GM21447 (cell line): Measurements from ENCODE around the gene IRF8.
"Not testable (repeated sequence)": the region's sequence is repeated elsewhere in the genome, so short reads cannot be mapped to it uniquely, and the experiment has no call there.

ENCODE experiments used
- ATAC-seq: cut with Tn5 transposase; IDR thresholded peaks from one replicate; pipeline ENCODE4 v1.9.1; 2021; ENCODE audit not compliant: unreplicated experiment

IRF8 gene

DNA sequence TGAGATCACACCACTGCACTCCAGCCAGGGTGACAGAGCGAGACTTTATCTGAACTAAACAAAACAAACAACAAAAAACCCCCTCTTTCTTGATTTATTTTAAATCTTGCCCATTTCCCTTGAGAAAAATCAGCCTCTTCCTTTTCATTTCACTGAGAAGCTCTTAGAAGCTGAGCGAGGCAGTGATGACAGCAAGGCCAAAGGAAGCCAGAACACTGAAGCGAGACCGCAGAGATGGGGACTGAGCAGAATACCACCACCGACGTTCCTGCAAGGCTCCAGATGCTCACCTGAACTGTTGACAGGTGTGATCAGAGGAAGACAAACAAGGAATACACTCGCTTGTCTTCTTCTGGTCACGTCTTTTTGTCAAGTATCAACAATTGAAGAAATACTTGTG is 30.5 kb upstream of the IRF8 start:
- ATAC-seq: no peak

DNA sequence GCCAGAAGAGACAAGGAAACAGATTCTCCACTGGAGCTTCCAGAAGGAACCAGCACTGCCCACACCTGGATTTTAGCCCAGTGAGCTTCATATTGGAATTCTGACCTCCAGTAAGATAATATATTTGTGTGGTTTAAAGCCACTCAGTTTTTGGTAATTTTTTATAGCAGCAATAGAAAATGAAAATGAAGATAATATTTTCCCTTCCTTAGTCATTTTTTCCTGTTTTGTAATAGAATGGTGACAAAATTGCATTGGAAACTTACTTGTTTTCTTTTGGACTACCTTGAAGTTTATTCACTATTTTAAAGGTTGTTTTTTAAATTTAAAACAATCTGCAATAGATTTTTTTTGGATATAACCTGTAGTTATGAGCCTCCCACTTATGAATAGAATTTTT is 29.8 kb upstream of the IRF8 start:
- no peak for ATAC-seq

DNA sequence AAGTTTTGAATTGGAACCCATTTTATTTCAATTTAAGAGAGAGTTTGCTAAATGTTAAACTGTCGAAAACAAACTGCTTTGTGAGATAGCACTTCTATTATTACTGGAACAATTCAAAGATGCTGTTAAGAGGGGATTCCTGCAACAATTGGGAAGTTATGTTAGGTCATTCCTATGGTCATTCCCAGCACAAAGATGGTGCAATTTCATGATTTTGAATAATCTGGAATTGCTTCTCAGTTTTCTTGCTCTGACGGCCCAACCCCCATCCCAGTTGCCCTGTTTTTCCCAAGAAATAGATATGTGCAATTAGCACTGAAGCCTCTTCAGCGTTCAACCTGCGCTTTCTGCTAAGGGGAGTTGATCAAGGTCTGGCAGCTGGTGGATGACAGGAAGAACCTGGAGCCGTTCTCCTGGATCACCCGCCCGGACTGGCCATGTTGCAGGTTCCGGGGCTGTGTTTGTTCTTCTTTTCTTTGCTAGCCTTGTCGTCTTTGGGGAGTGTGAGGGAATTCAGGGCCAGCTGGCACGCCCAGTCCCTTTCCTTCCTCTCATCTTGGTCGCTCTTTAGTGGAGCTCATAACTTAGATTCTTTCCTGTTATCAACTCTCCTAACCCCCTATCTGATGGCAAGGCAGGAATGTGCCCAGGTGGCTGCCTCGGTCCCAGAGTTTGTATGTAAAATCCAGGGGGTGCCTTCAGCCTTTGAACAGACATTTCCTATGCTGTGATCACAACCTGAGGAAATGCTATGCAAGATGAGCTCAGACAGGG is 29.0 kb upstream of the IRF8 start:
- no peak for ATAC-seq

DNA sequence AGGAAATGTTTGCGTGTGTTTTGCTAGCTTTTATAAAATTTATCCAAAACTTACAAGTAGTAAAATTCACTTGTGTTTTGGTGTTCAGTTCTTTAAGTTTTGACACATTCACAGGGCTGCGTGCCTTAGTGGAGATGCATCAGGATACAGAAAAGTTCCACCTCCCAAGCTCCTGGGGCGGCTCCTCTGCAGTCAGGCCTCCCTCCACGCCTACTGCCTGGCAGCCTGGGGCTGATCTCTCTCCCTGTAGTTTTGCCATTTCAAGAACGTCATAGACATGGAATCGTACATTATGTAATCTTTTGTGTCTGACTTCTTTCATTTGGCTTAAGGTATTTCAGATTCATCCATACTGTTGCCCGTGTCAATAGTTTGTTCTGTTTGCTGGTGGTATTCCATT is 27.2 kb upstream of the IRF8 start:
- no peak for ATAC-seq

DNA sequence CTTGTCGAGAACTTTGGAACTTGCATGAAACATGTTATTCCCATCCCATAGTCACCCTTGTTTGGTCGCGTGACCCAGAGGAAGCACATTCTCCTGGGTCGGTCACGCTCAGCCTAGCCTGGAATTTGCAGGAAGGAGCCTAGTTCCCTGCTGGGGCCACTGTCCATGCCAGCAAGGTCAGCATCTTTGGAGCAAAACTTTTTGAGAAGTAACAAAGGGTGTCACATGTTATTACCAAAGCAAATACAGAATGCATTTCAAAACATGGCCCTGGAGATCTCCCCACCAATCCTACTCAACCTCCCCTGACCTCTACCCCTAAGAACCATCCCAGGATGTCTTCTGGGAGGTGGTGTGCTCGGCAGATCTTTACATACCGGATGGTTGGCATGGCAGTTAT is 26.2 kb upstream of the IRF8 start:
- no peak for ATAC-seq

DNA sequence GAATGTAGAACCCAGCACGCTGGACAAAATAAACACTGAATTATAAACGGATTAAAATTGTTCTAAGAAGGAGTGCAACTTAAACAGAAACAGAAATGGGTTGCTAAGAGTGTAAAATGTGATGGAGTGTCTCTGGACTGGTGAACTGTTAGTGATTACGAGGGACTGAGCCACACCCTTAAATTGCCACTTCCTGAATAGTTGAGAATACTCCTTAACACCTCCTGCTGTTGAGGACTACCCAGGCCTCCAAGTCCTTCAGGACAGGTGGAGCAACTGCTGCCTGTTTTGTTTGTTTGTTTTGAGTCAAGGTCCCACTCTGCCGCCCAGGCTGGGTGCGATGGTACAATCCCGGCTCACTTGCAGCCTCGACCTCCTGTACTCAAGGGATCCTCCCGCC is 25.8 kb upstream of the IRF8 start:
- ATAC-seq: no peak

DNA sequence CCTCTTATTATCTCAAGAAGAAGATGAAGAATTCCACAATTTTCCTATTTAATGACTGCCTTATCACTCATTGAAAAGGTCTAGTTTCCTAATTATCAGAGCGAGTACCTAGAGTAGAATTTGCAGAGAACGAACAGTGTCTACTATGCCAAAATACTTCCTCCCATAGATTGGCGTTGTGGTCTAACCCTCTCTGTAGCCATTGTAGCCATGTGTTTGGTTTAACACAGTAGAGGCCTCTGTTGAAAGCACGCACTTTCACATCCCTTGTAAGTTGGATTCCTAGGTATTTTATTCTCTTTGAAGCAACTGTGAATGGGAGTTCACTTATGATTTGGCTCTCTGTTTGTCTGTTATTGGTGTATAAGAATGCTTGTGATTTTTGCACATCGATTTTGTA is 24.9 kb upstream of the IRF8 start:
- not testable (repeated sequence) for ATAC-seq

DNA sequence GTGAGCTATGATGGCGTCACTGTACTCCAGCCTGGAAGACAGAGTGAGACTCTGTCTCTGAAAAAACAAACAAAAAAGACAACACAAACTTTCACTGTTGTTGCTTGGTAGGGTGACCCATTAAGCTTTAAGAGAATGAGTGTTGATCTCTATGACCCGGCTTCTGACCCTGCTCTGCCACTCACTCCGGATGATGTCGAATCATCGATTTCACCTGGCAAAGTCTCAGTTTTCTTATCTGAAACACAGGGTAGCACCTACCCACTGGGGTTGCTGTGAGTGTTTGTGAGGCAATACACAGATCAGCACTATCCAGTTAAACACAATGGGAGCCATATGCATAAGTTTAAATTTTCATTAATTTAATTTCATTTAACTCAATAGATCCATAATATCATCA is 20.6 kb upstream of the IRF8 start:
- no peak for ATAC-seq

DNA sequence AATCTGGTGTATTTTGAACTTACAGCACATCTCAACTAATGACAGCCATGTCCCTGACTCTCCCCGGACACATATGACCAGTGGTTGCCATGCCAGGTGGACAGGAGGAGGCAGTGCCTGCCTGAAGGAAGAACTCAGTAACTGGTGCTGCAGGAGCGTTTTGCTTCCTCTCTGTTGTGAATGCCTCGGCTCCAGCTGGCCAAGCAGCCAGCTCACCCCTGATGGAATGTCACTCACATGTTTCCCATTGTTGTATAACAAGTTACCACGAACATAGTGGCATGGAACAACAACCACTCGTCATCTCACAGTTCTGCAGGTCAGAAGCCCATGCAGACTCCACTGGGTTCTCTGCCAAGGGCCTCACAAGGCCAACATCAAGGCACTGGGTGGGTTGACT is 20.1 kb upstream of the IRF8 start:
- no peak for ATAC-seq

DNA sequence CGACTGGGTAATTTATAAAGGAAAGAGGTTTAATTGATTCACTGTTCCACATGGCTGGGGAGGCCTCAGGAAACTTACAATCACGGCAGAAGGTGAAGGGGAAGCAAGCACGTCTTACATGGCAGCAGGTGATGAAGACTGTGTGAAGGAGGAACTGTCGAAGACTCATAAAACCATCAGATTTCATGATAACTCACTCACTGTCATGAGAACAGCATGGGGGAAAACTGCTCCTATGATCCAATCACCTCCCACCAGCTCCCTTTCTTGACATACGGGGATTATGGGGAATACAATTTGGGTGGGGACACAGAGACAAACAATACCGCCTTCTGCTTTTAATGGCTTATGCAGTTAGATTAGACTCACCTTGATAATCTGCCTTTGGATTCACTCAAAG is 19.4 kb upstream of the IRF8 start:
- ATAC-seq: no peak

DNA sequence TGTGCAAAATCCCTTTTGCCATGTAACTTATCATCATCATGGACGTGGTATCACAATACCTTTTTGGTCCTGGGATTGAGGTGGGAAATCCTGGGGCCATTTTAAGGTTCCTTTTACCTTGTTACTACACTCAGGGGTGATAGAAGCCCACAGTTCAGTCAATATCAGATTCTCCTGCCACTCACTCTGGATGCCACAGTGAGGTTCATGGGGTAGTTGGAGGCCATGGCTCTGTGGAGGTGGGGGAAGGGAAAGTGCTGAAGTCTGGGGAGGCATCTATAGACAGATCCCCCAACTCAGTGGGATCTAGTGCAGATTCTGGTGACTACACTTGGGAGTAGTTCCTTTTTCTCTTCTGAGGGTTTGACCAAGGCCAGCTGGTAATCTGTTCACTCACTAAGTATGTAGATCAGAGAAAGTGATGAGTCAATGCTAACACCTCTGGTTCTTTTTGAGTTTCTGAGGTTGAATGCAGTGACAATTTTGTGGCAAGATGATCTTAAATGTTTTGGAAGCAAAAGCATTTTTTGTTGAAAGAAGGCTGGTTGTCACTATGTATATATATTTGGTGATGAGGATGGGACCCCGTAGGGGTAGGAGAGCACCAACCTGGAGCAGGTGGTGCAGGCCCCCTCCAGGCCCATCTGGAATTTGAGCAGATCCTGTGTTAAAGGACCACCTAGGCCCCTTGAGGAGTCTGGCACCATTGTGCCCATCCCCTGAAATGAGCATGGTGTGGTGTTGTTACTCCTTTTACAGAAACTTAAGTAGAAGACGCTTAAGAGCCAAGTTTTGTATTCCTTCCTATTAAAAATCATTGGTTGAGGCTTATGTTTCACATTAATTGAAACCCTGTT is 18.8 kb upstream of the IRF8 start:
- ATAC-seq: no peak

DNA sequence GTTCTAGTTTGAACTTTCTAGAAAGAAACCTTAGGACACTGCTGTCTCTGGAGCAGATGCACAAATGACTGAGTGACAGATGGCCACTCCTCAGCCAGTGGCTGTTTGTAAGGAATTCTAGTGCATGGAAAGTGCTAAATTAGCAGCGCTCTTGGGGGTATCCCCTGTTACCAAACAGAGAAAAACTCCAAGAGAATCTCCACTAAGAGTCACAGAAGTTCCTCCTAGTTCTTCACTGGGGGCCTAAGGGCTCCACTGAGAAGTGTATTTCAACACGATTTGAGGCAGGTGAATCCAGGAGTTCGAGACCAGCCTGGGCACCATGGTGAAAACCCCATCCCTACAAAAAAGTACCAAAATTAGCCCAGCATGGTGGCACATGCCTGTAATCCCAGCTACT is 18.1 kb upstream of the IRF8 start:
- no peak for ATAC-seq

DNA sequence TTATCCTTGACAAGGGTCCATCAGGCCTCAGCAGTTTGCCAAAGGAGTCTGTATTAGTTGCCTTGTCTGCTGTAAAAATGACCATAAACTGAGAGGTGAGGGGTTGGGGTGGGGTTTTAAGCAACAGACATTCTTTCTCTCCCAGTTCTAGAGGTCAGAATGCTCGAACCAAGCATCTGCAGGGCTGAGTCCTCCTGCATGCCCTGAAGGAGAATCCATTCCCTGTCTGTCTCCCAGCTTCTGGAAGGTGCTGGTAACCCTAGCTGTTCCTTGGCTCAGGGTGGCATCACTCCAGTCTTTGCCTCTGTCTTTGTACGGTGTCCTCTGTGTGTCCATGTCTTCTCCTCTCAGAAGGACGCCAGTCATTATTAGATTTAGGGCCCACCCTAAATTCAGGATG is 17.5 kb upstream of the IRF8 start:
- ATAC-seq: no peak

DNA sequence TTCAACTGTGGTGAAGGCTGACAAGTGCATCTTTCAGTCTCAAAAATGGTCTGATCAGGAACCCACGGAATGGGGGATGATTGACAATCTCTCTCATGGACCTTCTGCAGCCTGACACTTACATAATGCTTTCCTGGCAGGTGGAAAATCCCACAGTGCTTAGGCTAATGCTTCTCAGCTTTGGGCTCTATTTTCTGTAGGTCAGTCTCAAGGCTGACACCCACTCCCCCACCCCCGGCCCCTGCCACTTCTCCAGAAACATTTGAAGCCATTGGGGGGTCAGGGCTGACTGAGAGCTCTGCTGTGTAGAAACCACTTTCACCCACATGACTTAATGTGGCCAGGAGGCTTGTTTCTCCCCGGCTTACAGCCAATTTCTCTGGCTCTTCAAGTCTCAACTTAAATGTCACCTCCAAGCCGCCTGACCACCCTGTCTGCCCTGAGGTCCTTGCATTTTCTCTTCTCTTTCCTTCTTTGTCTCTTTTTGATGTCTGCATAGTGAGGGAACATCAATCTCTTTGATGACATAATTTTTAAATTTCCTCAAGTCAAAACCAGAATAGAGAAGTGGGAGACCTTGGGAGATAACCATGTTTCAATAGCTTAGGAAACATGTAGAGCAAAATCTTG is 16.7 kb upstream of the IRF8 start:
- no peak for ATAC-seq

DNA sequence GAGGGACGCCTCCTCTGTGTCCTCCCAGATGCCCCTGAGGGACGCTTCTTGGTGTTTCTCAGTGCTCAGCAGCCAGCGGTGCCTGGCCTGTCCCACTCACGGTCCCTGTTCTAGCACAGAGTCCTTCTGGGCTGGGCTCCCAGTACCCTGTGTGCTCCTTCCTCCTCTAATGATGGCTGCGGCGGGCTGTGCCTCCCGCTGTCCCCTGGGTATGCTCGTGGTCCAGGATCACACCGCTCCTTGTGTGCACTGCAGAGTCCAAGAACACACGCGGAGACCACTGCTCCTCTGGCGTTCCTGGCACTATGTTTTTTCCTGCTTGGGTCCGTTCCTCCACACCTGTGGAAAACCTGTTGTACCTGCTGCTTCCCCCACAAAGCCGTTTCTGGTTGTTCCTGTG is 15.1 kb upstream of the IRF8 start:
- ATAC-seq: no peak

DNA sequence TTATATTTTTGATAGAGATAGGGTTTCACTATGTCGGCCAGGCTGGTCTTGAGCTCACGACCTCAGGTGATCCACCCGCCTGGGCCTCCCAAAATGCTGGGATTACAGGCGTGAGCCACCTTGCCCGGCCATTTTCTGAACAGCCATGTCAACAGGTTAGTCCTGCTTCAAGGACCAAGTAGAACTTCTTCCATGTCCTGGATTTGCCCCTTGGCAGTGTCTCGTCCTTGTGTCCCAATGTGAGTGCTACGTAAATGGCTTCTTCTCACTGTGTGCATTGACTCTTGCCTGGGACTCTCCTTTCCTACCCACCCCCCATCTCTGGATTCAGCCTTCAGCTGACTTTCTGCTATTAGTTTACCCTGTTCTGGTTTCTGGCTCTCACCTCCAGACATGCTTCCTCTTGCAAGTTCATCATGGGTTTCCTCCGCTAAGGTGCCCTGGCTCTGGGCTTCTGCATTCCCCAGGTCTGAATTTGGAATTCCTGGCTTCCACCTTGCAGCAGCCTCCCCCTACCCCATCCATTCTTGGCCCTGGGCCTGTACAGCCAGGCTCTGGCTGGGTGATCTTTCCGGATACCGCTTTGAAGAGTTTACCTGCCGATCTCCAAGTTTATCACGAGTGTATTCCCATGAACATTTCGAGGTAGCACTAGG is 14.0 kb upstream of the IRF8 start:
- no peak for ATAC-seq

DNA sequence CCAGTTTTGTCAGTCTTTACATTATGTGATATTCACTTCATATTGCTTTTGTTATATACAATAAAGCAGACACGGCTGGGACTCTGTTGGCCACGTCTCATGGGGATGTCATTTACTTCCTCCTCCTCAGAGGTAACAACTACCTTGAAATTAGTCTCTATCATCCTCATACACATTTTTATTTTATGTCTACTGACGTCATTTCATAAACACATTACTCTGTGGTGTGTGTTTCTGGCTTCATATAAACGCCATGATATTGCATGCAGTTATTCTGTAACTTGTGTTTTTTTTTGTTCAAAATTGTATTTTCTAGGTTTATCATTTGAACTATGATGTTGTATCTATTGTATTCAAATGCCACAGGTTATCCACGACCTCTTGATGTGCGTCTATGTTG is 13.4 kb upstream of the IRF8 start:
- no peak for ATAC-seq

DNA sequence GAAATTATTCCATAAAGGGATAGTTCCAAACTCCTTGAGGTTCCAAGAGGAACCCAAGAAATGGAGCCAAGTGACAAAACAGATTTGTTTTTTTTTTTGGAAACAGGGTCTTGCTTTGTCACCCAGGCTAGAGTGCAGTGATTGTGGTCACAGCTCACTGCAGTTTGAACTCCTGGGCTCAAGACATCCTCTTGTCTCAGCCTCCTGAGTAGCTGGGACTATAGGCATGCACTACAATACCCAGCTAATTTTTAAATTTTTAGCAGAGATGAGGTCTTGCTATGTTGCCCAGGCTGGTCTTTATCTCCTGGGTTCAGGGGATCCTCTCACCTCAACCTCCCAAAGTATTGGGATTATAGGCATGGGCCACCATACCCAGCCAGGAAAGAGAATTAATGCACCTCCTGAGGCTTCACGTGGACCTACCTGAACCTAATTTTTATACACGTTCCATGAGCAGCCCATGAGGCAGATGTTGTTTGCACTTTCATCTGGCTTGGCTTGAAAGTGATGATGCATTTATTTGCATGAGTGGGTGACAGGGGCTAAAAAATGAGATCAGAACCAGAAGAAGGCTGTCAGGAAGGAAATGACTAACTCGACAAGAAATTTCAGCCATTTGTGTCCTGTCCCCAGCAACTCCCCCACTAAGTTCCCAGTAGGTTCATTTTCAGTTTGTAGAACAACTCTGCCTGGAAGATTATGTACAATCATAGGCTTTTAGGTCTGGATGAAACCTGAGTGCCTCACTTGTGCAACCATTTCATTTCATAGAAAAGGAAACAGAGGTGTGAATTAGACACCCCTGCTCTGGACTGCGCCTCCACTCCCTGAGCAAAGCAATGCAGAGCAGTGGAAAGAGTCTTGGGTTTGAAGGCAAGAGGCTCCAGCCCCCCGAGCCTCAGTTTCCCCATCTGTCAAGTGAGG is 10.3 kb upstream of the IRF8 start:
- ATAC-seq: peak; percentile 92

DNA sequence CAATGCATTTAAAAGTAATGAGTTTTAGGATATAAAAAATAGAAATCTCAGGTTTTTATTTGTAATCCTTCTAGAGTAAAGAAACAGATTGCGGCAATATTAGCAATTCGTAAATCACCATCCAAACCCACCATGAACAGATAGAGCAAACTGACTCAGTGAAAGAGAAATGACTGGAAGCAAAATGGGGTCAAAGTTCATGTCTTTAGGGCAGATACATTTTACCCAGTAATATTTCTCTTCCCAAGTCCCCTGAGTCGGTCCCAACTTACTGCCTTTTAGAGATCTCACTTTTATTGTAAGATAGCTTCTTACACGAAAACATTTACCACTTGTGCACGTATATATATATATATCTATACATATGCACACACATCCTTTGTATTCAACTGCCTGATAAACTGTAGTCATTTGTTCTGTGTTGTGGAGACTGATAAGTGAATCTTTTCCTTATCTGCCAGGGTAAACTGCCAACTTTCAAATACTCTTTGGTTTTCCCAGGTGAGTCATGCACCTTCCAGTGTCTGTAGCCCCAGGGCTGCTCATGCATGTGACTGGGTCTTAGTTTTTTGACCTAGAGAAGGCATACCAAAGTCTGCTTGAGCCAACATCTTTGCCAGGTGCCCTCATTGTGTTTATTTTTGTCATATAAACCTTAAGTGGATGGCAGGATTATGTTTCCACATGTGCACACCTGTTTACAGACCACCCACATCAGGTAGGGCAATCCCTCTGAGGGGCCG is 7.8 kb upstream of the IRF8 start:
- no peak for ATAC-seq

DNA sequence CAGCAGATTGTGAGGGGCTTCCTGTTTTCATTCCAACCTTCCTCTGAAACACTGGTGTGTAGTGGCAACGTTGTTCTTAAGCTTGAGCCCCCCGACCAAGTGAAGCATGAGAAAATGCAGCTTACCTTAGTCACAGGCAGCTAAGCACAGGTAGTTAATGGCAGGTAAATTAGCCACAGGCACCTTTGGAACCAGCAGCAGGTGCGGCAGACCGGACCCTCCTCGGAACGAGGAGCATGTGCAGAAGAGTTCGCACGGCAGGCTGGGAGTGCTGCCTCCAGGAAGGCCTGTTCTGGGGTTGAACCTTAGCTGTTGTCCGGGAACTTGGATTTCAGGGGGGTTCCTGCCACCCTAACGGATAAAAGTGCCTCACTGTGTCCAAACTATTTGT is 7.2 kb upstream of the IRF8 start:
- no peak for ATAC-seq
